ENCODE data around the gene ZCCHC14. TPM values are rescaled to one million over a fixed set of nuclear protein-coding genes. Genes with fewer than 3 reads are reported as not detected.

The ZCCHC14 gene
- total and polyA plus RNA-seq, 10 donors = 1.6 to 18.3 (median 13.2) TPM

DNA sequence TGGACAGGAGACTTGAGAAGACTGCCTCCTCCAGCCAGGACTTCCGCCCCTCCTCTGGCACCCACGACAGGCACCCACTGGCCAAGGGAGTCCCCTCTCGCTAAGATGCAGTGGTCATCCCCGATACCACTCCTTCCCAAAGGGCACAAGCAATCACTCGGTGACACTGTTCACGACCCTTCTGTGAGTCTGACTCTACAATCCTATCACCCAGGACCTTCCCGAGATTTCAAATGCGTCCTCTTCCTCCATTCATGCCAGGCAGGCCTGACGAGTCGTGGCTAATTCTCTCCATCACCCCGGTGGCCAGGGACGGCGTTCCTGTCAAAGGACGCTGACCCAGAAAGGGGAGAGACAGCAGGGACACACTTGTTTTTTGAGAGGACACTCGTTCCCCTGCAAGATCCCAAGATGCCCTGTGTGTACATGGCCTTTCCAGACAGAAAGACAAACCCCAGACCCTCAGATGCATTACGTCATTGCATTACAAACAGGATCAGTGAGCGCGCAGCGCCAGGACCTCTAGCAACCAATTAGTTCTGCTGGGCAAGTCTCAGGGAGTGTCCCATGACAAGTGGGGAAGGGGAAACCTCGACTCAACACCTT is 121.5 kb downstream of the ZCCHC14 start:
- intact Hi-C loops (cut with DNase I; ENCODE audit: low total_unique reads) = no loop called here
- TF ChIP-seq, protein P1, sequence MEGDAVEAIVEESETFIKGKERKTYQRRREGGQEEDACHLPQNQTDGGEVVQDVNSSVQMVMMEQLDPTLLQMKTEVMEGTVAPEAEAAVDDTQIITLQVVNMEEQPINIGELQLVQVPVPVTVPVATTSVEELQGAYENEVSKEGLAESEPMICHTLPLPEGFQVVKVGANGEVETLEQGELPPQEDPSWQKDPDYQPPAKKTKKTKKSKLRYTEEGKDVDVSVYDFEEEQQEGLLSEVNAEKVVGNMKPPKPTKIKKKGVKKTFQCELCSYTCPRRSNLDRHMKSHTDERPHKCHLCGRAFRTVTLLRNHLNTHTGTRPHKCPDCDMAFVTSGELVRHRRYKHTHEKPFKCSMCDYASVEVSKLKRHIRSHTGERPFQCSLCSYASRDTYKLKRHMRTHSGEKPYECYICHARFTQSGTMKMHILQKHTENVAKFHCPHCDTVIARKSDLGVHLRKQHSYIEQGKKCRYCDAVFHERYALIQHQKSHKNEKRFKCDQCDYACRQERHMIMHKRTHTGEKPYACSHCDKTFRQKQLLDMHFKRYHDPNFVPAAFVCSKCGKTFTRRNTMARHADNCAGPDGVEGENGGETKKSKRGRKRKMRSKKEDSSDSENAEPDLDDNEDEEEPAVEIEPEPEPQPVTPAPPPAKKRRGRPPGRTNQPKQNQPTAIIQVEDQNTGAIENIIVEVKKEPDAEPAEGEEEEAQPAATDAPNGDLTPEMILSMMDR (IDR thresholded peaks at IDR 0.05 in 8 of 11, conservative IDR thresholded peaks at IDR 0.05 in 3 of 11) = no peak
- no peak for TF ChIP-seq POLR2A (IDR thresholded peaks at IDR 0.05)
- TF ChIP-seq POLR2AphosphoS5 (IDR thresholded peaks at IDR 0.05) = no peak
- DNase-seq = peak; percentile 62
- Histone ChIP-seq H3K9me3 (no peaks in the 10 kb centered on the region), H3K4me1 (peaks cover 0 to 71% (median 31%) of the 10 kb centered on the region in 6 donors), H3K27ac (no peak overlapping the region), H3K4me3 (no peak overlapping the region), H3K36me3 (peaks cover 0 to 17% (median 0%) of the 10 kb centered on the region in 6 donors), H3K27me3 (replicated peaks in 1 of 7) (no peaks in the 10 kb centered on the region)
- 87 to 91% (median 89%) methylated on average over 20 of the region's 20 CpGs for WGBS, 5 donors

DNA sequence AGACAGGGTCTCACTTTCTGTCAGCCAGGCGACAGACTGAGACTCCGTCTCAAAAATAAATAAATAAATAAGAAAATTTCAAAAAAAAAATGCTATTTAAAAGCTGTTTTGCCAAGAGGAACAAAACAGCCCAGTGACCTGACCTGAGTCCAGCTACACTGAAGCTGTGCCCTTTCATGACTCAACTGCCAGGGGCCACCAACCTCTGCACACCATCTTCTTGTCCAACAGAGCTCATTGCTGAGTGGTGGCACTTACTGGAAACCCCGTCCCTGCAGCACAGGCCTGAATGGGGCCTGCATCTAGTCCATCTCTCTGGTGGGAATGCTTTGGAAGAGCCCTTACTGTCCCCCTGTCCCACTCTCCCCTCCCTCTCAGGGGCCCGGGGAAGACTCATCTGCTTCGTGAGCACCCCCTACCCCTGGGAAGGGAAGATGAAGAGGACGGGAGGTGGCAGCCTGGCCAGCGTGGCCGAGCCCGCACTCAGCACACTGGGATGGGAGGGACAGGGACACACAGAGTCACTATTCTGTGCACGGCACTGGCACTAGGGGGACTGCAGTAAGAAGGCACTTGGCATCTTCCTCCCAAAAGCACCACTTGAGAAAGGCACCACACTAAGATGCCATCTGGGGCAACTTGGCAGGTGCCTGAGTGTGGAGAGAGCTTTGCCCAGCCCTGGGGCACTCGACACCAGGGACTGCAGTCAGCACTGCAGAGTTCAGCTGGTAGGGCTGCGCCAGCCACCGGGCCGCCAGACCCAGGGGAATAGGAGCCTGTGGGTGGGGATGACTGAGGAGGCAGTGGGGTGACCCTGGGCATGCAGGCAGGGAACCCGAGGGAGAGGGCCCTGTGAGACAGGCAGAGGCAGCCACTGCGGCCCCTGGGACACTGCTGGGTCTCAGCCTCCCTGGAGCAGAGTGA is 122.8 kb downstream of the ZCCHC14 start:
- Histone ChIP-seq H3K27ac (no peak overlapping the region), H3K4me1 (peaks cover 0 to 58% (median 27%) of the 10 kb centered on the region in 6 donors), H3K36me3 (peaks cover 0 to 30% (median 0%) of the 10 kb centered on the region in 6 donors), H3K4me3 (no peak overlapping the region), H3K27me3 (replicated peaks in 1 of 7) (no peaks in the 10 kb centered on the region), H3K9me3 (no peaks in the 10 kb centered on the region)
- 85 to 89% (median 86%) methylated on average over 16 of the region's 16 CpGs for WGBS, 5 donors
- intact Hi-C loops (cut with DNase I; ENCODE audit: low total_unique reads) = no loop called here
- TF ChIP-seq, protein P1 (IDR thresholded peaks at IDR 0.05 in 8 of 11, conservative IDR thresholded peaks at IDR 0.05 in 3 of 11) = no peak
- no peak for TF ChIP-seq POLR2AphosphoS5 (IDR thresholded peaks at IDR 0.05)
- no peak for TF ChIP-seq POLR2A (IDR thresholded peaks at IDR 0.05)
- peak; percentile 67 for DNase-seq

DNA sequence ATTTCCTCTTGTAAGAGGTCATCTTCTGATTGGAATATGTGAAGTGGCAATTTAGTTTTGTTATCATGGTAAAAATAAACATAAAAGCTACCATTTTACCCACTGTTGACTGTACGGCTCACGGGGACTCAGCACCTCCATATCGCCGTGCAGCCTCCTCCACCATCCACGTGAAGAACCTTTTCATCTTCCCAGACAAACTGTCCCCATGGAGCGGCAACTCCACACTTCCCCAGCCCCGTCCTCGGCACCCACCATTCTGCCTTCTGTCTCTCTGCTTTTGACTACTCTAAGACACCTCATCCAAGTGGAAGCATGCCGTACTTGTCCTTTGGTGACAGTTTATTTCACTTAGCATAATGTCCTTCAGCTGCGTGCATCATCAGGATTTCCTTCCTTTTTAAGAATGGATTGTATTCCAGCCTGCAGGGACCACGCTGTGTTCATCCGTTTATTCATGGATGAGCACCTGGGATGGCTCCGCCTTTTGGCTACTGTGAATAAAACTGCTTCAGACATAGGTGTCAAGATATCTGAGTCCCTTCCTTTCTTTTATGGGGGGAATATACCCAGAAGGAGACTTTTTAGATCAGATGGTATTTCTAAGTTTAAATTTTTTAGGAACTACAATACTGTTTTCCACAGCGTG is 123.6 kb downstream of the ZCCHC14 start:
- Histone ChIP-seq H3K4me3 (no peak overlapping the region), H3K27ac (no peak overlapping the region), H3K4me1 (peaks cover 0 to 62% (median 32%) of the 10 kb centered on the region in 6 donors), H3K36me3 (peaks cover 0 to 31% (median 0%) of the 10 kb centered on the region in 6 donors), H3K27me3 (replicated peaks in 1 of 7) (no peaks in the 10 kb centered on the region), H3K9me3 (no peaks in the 10 kb centered on the region)
- peak; percentile 20 for DNase-seq
- intact Hi-C loops (cut with DNase I; ENCODE audit: low total_unique reads) = no loop called here
- WGBS, 5 donors = 76 to 87% (median 84%) methylated on average over 14 of the region's 14 CpGs
- no peak for TF ChIP-seq POLR2A (IDR thresholded peaks at IDR 0.05)
- TF ChIP-seq, protein P1 (IDR thresholded peaks at IDR 0.05 in 8 of 11, conservative IDR thresholded peaks at IDR 0.05 in 3 of 11) = no peak
- no peak for TF ChIP-seq POLR2AphosphoS5 (IDR thresholded peaks at IDR 0.05)

Measured in spleen (tissue), 11 donors.